ENCODE results near the gene EPHA1.

The EPHA1 gene

GRCh38 chr7:143385891-143386781 is 22.5 kb downstream of the EPHA1 start:
- H3K4me3 ChIP-seq (ENCODE audit: low read depth, low read length) = no peak overlapping the region
- no peak overlapping the region for H3K27ac ChIP-seq
- no peak for DNase-seq
- H3K27me3 ChIP-seq (ENCODE audit: insufficient read depth, low read depth, severe bottlenecking) = no peaks in the 10 kb centered on the region
- no peak for TF ChIP-seq CTCF (IDR thresholded peaks at IDR 0.05; ENCODE audit: low read depth, low read length)
- no peaks in the 10 kb centered on the region for H3K9me3 ChIP-seq (ENCODE audit: severe bottlenecking)
- H3K36me3 ChIP-seq = peaks cover 13% of the 10 kb centered on the region

GRCh38 chr7:143384661-143385631 is 23.7 kb downstream of the EPHA1 start:
- peaks cover 10% of the 10 kb centered on the region for H3K36me3 ChIP-seq
- H3K27ac ChIP-seq = no peak overlapping the region
- no peak for DNase-seq
- TF ChIP-seq CTCF (IDR thresholded peaks at IDR 0.05; ENCODE audit: low read depth, low read length) = no peak
- no peaks in the 10 kb centered on the region for H3K27me3 ChIP-seq (ENCODE audit: insufficient read depth, low read depth, severe bottlenecking)
- H3K4me3 ChIP-seq (ENCODE audit: low read depth, low read length) = no peak overlapping the region
- H3K9me3 ChIP-seq (ENCODE audit: severe bottlenecking) = no peaks in the 10 kb centered on the region

GRCh38 chr7:143384148-143384547 is 24.5 kb downstream of the EPHA1 start:
- no peak for DNase-seq
- no peaks in the 10 kb centered on the region for H3K9me3 ChIP-seq (ENCODE audit: severe bottlenecking)
- H3K27me3 ChIP-seq (ENCODE audit: insufficient read depth, low read depth, severe bottlenecking) = no peaks in the 10 kb centered on the region
- no peak for TF ChIP-seq CTCF (IDR thresholded peaks at IDR 0.05; ENCODE audit: low read depth, low read length)
- peaks cover 6% of the 10 kb centered on the region for H3K36me3 ChIP-seq
- H3K4me3 ChIP-seq (ENCODE audit: low read depth, low read length) = no peak overlapping the region
- no peak overlapping the region for H3K27ac ChIP-seq

- no peak for DNase-seq
- no peaks in the 10 kb centered on the region for H3K9me3 ChIP-seq (ENCODE audit: severe bottlenecking)
- no peak for TF ChIP-seq CTCF (IDR thresholded peaks at IDR 0.05; ENCODE audit: low read depth, low read length)
- no peaks in the 10 kb centered on the region for H3K27me3 ChIP-seq (ENCODE audit: insufficient read depth, low read depth, severe bottlenecking)
- H3K4me3 ChIP-seq (ENCODE audit: low read depth, low read length) = no peak overlapping the region
- H3K27ac ChIP-seq = no peak overlapping the region
- peaks cover 3% of the 10 kb centered on the region; the same call in 1 of the 2 replicates for H3K36me3 ChIP-seq
Observed at GRCh38 chr7:143383642-143383957, 25.1 kb downstream of the EPHA1 start.

GRCh38 chr7:143382791-143383641 is 25.6 kb downstream of the EPHA1 start:
- H3K36me3 ChIP-seq = no peaks in the 10 kb centered on the region
- no peak overlapping the region for H3K4me3 ChIP-seq (ENCODE audit: low read depth, low read length)
- no peaks in the 10 kb centered on the region for H3K27me3 ChIP-seq (ENCODE audit: insufficient read depth, low read depth, severe bottlenecking)
- H3K27ac ChIP-seq = no peak overlapping the region
- no peak for DNase-seq
- H3K9me3 ChIP-seq (ENCODE audit: severe bottlenecking) = no peaks in the 10 kb centered on the region
- no peak for TF ChIP-seq CTCF (IDR thresholded peaks at IDR 0.05; ENCODE audit: low read depth, low read length)
